DMS53 treated with DMSO at 0.1 percent for 48 hours (cell line): Measurements from ENCODE around the gene AURKAIP1.

Experiments
- DNase-seq: peaks from one replicate; lab custom pipeline; 2025; ENCODE audit not compliant: unreplicated experiment; lab: John Stamatoyannopoulos, UW

AURKAIP1 gene

DNA sequence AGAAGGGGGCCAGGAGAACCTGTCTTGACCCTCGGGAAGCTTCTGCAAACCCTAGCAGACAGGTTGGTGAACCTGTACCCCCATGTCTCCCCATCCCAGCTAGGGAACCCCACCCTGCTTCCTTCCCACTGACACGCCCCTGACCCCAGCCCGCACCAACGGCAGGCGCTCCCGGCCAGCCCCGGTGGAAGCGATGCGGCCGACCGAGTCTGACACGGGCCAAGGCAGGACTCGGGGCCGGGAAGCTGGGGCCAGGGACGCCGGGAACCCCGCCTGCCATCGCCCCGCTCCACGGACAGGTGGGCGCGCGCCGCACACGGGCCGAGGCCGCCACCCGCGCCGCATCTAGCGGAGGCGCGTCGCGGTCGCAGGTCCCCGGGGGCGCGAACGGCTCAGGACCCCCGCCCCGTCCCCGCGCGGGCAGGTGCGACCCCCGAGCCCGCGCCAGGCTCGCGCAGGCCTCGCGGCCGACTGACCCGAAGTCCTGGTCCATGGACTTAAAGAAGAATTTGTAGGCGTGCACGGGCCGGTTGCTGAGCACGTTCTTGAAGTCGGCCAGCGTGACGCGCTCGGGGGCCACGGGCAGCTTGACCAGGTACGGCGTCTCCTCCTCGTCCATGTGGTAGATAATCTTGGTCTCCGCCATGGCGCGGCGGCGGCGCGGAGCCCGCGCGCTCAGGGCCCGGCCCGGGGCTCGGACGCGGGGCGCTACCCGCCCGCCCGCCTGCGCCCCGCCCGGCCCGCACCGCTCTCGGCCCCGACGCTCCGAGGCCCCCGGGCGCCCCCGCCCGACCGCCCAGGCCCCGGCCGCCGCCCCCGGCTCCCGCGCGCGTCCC lies 26.4 kb downstream of the AURKAIP1 start:
- no peak for DNase-seq

DNA sequence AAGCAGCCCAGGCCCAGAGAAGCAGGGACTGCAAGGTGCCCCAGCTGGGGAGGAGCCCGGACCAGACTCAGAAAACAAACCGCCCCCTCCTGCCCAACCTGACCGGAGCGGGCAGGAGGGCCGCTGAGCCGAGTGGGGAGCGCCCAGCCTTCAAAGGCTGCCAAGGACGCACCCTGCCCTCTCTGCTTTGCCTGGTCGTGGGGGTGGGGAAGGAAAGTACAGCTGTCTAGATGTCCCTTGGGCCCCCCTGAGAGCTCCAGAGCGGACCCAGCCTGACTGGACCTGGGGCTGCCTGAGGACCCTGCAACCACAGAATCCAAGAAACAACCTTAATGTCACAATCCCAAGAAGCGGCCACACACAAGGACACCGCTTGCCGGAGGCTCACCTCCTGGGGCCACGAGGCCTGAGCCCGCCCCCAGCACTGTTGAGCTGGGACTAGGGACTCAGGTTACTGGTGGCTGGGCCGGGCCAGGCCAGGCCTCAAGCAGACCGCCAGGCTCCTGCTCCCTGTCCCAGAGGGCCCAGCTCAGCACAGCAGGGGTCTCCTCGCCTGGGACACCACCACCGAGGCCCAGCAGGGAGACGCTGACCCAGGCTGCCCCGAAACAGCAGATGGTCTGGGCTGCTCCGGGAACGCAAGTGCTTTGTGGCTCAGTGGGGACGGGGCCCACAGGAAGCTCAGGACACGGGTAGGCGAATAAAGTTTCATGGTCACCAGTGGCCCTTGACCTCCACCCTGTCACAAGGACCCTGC lies 27.2 kb downstream of the AURKAIP1 start:
- no peak for DNase-seq

DNA sequence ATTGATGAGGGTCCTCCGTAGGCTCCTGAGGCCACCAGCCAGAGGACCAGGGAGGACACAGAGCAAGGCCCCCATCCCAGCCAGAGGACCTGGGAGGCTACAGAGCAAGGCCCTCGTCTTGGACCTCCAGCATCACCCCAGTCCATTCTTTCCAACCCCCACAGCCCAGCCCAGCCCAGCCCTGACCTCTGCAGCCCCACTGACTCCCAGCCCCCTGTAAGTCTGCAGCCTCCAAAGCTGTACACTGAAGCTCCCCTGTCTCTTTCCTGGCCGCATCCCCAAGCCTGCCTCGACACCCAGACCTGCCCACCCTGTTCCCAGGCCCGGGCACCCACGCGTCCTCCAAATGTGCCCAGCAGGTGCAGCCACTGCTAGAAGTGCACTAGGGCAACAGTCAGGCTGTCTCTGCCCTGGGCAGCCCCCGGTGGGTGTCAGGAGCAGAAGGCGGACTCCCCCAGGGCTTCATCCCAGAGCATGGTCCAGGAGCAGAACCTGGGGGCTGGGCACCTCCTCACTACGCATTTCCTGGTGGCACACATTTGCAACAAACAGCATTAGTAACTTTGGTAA lies 27.9 kb downstream of the AURKAIP1 start:
- no peak for DNase-seq

DNA sequence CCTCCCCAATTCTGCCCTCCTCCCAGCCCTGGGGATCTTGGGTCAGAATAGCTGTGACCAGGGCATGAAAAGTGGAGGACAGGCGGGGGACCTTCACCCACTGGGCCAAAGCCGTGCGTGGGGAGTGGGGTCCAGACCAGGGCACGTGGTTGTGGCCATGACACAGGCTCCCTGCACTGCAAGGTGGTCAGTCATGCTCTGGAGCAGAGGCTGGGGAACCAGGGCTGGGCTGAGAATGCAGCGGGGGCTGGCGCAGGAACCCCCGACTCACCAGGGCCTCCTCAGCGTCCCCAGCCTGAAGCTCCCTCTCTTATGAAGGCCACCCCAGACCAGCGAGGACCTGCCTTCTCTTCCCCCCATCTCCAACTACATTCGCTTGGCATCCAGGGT lies 28.5 kb downstream of the AURKAIP1 start:
- DNase-seq: no peak

DNA sequence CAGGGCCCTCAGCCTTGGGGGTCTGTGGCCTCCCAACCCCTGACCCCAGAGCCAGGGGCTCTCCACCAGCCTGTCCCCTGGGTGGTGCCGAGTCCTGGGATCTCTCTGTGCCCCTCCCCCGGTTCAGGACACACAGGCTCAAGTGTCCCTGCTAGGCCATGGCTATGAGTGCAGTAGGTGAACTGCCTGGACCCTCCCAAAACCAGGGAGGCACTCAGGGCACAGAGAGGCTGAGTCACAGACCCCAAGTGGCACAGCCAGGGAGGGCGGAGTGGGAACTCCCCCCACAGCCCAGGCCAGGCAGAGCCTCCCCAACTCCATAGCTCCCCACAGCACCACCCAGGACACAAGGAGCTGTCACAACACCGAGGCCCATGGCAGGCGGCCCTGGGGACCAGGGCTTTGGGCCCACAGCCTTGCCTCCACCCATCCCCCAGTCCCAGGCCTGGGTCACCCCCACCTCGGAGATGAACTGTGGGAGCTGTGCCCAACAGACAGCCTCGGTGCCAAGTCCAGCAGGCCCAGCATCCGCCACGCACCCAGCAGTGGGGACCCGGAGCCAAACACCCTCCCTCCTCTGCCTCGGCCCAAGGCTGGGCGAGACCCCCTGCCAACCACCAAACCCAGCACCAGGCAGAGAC lies 29.0 kb downstream of the AURKAIP1 start:
- no peak for DNase-seq

DNA sequence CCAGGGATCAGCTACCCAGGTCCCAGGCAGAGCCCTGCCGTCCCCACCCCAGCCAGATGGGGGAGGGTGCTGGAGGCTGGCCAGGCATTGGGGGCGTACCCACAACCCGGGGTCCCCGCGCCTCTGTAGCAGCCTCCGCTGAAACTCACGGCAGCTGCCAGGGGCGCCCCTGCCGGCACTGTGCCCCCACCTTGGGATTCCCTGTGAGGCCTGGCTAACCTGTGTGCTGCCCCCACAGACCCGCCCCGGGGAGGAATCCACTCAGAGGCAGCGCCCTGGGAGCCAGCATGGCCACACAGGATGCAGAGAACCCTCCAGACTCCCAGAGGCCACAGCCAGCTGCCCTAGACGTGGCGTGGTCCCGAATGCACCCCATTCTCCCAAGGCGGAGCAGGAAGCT lies 29.6 kb downstream of the AURKAIP1 start:
- no peak for DNase-seq

DNA sequence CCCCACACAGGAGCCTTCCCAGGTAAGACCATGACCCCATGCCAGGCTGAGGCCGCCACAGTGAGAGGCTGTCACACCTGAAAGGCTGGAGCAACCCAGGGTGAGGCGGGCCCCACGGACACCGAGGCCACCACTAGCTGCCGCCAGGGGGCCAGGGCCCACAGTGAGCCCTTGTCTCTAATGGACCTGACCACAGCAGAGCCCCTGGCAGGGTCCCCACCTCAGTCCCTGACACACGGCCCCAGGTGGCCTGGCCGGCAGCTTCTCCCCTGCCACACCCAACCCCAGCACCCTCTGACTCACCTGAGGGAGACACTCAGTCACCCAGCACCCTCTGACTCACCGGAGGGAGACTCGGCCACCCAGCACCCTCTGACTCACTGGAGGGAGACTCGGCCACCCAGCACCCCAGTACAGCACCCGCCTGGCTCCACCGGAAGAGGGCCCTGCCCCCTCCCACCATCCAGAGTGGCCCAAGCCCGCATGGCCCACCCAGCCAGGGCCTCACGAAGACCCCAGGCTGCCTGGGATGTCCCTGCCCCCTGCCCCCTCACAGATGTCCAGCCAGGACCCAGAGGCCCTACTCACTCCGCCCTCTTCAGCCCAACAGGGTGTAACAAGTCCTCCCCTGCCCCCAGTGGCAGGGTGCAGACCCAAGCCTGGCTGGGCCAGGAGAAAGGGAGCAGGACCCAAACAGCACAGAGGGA lies 30.2 kb downstream of the AURKAIP1 start:
- no peak for DNase-seq

DNA sequence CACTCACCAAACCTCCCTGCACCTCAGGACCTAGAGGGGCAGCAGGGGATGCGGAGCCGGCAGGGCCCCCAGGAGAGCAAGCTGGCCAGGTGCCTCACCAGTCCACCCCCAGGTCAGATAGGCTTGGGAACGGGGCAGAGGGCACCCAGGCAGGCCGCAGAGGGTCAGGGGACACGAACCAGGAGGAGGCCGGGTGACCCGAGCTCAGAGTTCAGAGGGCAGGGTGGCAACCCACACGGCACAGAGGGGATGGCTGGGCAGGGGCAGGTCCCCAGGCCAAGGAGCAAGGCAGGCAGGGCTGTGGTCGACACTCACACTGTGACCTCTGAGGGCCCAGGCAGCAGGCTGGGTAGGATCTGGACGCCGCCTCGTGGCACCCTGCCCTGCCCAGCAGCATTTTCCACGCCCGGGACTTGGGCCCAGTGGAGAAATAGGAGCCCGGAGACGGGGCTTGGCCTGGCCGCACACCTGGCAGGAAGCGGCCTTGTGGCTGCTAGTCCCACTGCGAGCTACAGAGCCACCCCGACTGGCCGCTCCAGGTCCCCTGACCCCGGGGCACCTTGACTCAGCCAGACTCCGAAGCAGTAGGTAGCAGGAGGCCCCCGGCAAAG lies 31.1 kb downstream of the AURKAIP1 start:
- no peak for DNase-seq

DNA sequence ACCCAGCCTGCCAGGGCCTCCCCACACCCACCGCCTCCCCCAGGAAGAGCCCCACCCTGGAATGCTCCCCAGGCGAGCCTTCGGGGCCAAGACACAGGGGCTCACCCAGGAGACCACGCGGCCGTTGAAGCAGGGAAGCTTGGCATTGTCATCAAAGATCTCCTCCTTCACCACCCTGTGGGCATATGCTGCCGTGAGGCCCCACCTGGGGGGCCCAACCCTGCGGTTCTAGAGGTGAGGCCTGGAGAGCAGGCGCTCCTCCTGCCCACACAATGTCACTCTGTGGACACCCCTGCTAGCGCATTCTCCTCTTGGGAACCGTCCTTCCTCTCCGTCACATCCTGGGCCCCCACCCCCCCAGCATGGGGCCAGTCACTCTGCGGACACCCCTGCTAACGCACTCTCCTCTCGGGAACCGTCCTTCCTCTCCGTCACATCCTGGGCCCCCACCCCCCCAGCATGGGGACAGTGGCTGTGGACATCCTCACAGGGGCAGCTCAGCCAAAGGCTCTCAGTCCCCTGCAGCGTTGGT lies 32.4 kb downstream of the AURKAIP1 start:
- no peak for DNase-seq

DNA sequence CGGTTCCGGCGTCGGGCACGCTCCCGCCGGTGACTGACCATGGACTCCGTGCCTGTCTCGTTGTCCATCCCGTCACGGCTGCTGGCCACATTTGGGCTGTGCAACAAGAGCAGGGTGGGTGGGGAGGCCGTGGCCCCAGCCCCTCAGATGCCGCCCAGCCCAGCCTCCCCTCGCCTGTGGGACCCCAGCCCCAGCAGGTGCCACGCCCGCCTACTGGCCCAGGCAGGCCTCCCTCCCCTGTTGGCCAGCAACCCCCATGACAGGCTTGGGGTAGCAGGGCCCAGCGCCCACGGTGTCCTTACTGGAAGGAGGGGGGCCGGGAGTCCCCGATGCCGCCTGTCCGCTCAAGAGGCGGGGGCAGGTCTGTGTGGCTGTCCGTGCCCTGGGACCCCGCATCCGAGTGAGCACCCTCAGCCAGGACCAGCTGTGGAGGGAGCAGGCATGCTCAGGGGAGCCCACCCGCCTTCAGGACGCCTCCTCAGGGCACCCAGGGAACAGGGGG lies 32.9 kb downstream of the AURKAIP1 start:
- DNase-seq: no peak

DNA sequence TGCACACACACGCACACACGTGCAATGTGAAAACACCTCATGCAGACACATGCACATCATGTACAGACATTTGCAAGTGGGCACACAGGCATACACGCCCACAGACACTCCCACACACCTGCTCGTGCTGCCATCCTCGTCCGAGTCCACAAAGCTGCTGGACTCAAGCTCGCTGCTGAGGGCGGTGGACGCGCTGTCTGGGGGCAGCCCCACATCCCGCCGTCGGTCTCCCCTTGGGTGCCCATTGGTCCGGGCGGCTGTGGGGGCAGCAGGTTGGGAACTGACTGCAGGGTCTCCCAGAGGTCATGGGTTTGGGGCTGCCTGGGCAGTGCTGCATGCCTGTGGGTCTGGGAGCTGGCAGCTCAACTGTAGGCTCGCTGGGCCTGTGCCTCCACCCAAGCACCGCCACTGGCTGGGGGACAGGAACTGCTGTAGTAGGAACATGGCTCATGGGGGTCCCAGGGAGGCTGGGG lies 33.4 kb downstream of the AURKAIP1 start:
- DNase-seq: no peak

DNA sequence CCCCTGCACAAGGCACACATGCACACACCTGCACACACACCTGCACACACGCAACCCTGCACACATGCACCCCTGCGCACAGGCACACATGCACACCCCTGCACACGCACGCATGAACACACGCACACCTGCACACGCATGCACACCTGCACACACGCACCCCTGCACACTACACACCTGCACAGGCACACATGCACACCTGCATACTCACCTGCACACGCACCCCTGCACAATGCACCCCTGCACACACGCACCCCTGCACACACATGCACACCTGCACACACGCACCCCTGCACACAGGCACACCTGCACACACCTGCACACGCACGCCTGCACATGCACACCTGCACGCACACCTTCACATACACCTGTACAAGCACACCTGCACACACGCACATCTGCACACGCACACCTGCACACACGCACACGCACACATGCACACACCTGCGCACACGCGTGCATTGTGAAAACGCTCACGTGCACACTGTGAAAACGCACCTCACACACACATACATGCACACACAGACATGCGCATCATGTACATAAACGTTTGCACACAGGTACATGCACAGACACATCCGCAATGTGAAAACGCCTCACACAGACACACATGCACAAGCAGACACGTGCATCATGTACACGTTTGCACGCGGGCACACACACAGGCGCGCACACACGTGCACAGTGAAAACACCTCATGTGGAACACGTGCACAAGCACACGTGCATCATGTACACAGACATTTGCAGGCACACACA lies 34.0 kb downstream of the AURKAIP1 start:
- DNase-seq: no peak

DNA sequence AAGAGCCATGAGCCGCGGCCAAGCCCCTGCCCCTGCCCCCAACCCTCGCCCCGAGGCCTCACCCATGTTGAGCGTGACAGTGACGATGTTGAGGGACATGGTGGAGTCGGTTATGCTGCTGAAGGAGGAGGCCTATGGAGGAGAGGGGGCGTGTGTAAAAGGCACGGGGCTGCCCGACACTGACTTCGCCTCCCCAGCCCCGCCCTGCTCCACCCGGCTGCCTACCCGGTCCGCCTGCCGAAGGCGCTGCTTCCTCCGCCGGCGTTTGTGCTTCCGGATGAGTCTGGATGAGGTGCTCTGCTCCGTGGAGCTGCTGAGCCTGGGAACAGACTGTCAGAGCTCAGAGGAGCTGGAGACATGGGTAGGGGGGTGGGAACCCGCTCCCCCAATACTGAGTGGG lies 34.8 kb downstream of the AURKAIP1 start:
- DNase-seq: no peak

DNA sequence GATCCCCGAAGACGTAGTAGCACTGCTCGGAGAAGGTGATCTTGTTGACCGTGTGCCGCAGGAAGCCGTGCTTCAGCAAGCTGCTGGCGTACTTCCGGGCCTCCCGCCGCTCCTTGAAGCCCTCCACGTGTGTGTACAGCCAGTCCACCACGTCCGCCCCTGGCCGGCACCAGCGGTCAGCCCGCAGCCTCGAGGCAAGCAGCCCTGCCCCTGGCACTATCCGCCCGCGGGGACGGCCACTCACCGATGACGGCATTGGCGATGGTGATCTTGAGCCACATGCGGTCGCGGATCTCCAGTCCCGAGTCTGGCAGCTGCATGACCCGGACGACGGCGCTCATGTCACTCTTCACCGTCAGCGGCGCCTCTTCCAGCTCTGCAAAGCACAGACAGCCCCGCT lies 36.7 kb downstream of the AURKAIP1 start:
- DNase-seq: no peak

DNA sequence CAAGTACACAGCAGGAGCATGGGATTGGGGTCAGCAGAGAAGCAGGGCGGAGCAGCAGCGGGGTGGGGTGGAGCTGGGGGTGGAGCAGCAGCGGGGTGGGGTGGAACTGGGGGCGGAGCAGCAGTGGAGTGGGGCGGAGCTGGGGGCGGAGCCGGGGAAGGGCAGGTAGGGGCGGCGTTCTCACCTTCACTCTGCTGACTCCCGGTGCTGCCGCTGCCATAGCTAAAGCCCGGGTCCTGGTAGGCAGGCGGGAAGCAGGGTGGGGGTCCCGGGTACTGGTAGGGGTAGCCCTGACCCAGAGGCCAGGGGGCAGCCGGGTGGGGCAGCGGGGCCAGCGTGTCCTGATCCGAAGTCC lies 37.2 kb downstream of the AURKAIP1 start:
- no peak for DNase-seq

DNA sequence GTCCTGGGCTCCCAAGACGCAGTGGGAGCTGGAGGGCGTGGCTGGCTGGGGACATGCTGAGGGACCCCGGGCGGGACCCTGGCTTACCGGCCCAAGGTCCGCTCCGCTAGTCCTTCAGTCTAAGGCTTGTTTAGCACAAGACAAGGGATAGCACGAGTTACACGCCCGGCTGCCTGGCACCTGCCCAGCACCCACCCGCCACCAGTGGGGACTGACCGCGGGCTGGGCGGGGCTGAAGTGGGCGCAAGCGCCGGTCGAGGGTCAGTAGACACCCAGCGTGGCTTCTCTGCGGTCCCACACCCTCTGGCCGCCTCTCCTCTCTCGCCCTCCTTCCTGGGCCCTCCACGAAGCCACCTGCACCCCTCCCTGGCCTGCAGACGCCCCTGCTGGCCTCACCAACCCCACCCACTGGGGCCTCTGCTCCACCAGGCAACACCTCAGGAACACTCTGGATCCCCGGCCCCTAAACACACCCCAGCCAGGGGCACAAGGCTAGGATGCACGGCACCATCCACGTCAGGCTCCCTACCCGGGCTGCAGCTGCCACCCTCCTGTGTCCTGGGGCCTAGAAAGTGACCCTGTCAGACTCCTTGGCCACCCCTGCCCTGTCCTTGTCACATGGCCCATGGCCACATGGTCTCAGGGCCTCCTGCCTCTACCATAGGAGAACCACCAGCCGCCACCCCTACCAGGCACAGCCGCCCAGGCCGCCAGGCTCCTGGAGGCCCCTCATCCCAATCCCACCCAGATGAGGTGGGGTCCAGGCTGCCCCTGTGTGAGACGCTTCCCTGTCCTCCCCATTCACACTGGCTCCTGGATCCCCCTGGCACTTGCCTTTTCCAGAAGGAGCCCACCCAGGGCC lies 37.8 kb downstream of the AURKAIP1 start:
- no peak for DNase-seq

DNA sequence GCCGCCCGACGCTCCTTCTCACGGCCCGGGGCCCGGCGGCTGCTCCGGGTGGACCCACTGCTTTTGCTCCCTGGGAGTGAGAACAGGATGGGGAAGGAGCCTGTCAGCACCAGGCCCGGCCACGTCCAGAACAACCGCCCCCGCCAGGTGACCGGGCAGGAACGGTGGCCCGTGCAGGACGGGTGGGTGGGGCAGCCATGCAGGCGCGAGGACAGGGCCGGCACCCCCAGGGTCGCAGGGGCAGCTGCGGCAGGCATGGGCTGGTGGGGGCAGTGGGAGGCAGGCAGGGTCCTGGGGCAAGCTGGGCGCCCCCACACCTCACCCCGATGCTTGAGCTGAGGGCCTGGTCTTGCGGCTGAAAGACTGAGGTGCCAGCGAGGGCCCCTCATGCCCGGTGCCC lies 38.6 kb downstream of the AURKAIP1 start:
- DNase-seq: no peak

DNA sequence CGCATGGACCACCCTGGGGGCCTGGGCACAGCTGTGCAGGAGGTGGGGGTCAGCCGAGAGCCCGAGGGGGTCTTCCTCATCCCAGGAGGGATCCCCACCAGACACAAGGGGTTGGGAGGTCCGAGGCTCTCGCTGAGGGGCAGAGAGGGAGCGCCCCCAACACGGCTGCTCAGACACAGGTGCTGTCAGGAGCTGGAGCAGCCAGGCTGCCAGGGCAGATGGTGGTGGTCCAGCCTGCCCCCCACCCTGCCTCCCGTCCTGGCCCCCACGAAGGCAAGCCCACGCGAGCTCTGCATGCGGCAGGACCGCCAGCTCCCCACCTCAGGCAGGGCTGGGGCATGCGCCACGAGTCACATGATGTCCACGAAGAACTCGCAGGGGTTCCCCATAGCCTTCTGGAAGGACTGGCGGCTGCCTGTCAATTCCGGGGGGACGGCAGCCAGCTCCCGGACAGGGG lies 39.2 kb downstream of the AURKAIP1 start:
- no peak for DNase-seq
